Measurements from ENCODE around the gene DAAM1. TPM values are rescaled to one million over a fixed set of nuclear protein-coding genes. Genes with fewer than 3 reads are reported as not detected.

Gene DAAM1
- total RNA-seq, 1 donor, result 18.5 TPM

GRCh38 chr14:59240356-59240755, 51.9 kb downstream of the DAAM1 start:
- TF ChIP-seq CTCF (IDR thresholded peaks at IDR 0.05; ENCODE audit: insufficient read depth, low read length), result no peak
- no peak overlapping the region for H3K4me3 ChIP-seq (ENCODE audit: low read depth, low read length)
- no peak for DNase-seq (ENCODE audit: low read depth)

- TF ChIP-seq CTCF (IDR thresholded peaks at IDR 0.05; ENCODE audit: insufficient read depth, low read length), result no peak
- DNase-seq (ENCODE audit: low read depth), result no peak
- no peak overlapping the region for H3K4me3 ChIP-seq (ENCODE audit: low read depth, low read length)
Measured at GRCh38 chr14:59241121-59241520, 52.7 kb downstream of the DAAM1 start.

- no peak overlapping the region for H3K4me3 ChIP-seq (ENCODE audit: low read depth, low read length)
- DNase-seq (ENCODE audit: low read depth), result no peak
- no peak for TF ChIP-seq CTCF (IDR thresholded peaks at IDR 0.05; ENCODE audit: insufficient read depth, low read length)
Measured at GRCh38 chr14:59243174-59243573, 54.7 kb downstream of the DAAM1 start.

- H3K4me3 ChIP-seq (ENCODE audit: low read depth, low read length), result no peak overlapping the region
- no peak for DNase-seq (ENCODE audit: low read depth)
- no peak for TF ChIP-seq CTCF (IDR thresholded peaks at IDR 0.05; ENCODE audit: insufficient read depth, low read length)
Measured at GRCh38 chr14:59244581-59244980, 56.1 kb downstream of the DAAM1 start.

GRCh38 chr14:59245809-59246295, 57.4 kb downstream of the DAAM1 start:
- DNase-seq (ENCODE audit: low read depth), result no peak
- no peak for TF ChIP-seq CTCF (IDR thresholded peaks at IDR 0.05; ENCODE audit: insufficient read depth, low read length)
- no peak overlapping the region for H3K4me3 ChIP-seq (ENCODE audit: low read depth, low read length)

- TF ChIP-seq CTCF (IDR thresholded peaks at IDR 0.05; ENCODE audit: insufficient read depth, low read length), result no peak
- DNase-seq (ENCODE audit: low read depth), result no peak
Measured at GRCh38 chr14:59246566-59246965, 58.1 kb downstream of the DAAM1 start.

More at GRCh38 chr14:59246566-59246965, 58.1 kb downstream of the DAAM1 start:
- no peak overlapping the region for H3K4me3 ChIP-seq (ENCODE audit: low read depth, low read length)

All from fibroblast of the aortic adventitia (primary cell).